K562 (cell line): ENCODE results near the gene MSANTD1. TPM values are rescaled to one million over a fixed set of nuclear protein-coding genes. Genes with fewer than 3 reads are reported as not detected.
A peak's percentile ranks its signal among the peaks of the same experiment; 100 is the strongest.

ENCODE experiments used
- ARID2 ChIP-seq: fragments of 450-650 bp; IDR thresholded peaks from 2 replicates; pipeline ENCODE4 v1.6.1; 2017; ENCODE audit warnings: antibody characterized with exemption, mild to moderate bottlenecking
- ATF1 ChIP-seq, 2 experiments: fragments of 450-650 bp in 1 of 2; IDR thresholded peaks; 2 replicates each; pipeline ENCODE4 v1.6.1; 2016; ENCODE audit warnings: missing compliant biosample characterization in 1 of 2, missing genetic modification characterization in 1 of 2
- BMI1 ChIP-seq: fragments of 150-350 bp; IDR thresholded peaks from 2 replicates; pipeline ENCODE4 v1.6.1; 2014; ENCODE audit warnings: low read length
- CBFA2T2 ChIP-seq: fragments of 450-650 bp; conservative IDR thresholded peaks from 2 replicates; pipeline ENCODE4 v1.6.1; 2017; ENCODE audit warnings: mild to moderate bottlenecking
- CCNT2 ChIP-seq: IDR thresholded peaks from 2 replicates; pipeline ENCODE4 v1.6.1; 2011; ENCODE audit warnings: borderline replicate concordance, low read depth, mild to moderate bottlenecking, moderate library complexity, mixed read lengths, low read length; ENCODE audit not compliant: insufficient read length; ENCODE audit errors: extremely low read depth
- ELF1 ChIP-seq: fragments of 200-800 bp; sonication (Bioruptor generic); IDR thresholded peaks from 2 replicates; pipeline ENCODE4 v1.6.1; 2016; ENCODE audit warnings: missing genetic modification characterization, missing compliant biosample characterization
- ETV1 ChIP-seq: fragments of 450-650 bp; conservative IDR thresholded peaks from 2 replicates; pipeline ENCODE4 v1.6.1; 2016; ENCODE audit warnings: missing genetic modification characterization, control low read depth, low read depth, missing compliant biosample characterization
- FOXM1 ChIP-seq, 2 experiments: fragments of 450-650 bp in 1 of 2; sonication (generic) in 1 of 2; formaldehyde crosslinking in 1 of 2; IDR thresholded peaks; 2 replicates each; pipeline versions ENCODE4 v1.6.1 to v1.9.0; 2017 to 2022; ENCODE audit warnings: low read depth in 2 of 2, mild to moderate bottlenecking in 2 of 2, missing genetic modification reagents in 1 of 2, moderate library complexity in 1 of 2
- KAT2B ChIP-seq: IDR thresholded peaks from one replicate; pipeline ENCODE4 v1.6.1; 2012; ENCODE audit warnings: low read depth, mild to moderate bottlenecking, control low read depth, inconsistent platforms, low read length, moderate library complexity
- KDM1A ChIP-seq, 2 experiments: fragments of 450-650 bp; IDR thresholded peaks; 2 replicates each; pipeline ENCODE4 v1.6.1; 2016; ENCODE audit warnings: mild to moderate bottlenecking in 2 of 2
- KLF13 ChIP-seq: fragments of 450-650 bp; IDR thresholded peaks from 2 replicates; pipeline ENCODE4 v1.6.1; 2016; ENCODE audit warnings: missing genetic modification characterization, low read depth, mild to moderate bottlenecking, missing compliant biosample characterization, moderate library complexity, borderline replicate concordance
- MAFK ChIP-seq: IDR thresholded peaks from 2 replicates; pipeline ENCODE4 v1.6.1; 2011; ENCODE audit warnings: low read length, improper control_type of control experiment
- MCM7 ChIP-seq, 2 experiments: fragments of 450-650 bp; IDR thresholded peaks; 2 replicates each; pipeline ENCODE4 v1.6.1; 2016 to 2018
- MXI1 ChIP-seq: IDR thresholded peaks from 2 replicates; pipeline ENCODE4 v1.6.1; 2011; ENCODE audit warnings: low read depth, mild to moderate bottlenecking, improper control_type of control experiment, low read length
- NCOR1 ChIP-seq: fragments of 450-650 bp; IDR thresholded peaks from 2 replicates; pipeline ENCODE4 v1.6.1; 2016; ENCODE audit warnings: mild to moderate bottlenecking, moderate library complexity
- PTBP1 ChIP-seq: fragments of 200-400 bp; formaldehyde crosslinking; IDR thresholded peaks from 2 replicates; pipeline ENCODE4 v1.6.1; 2017; ENCODE audit warnings: low read depth, low read length
- RBM34 ChIP-seq: fragments of 200-400 bp; formaldehyde crosslinking; IDR thresholded peaks from 2 replicates; pipeline ENCODE4 v1.6.1; 2018; ENCODE audit warnings: low read length, borderline replicate concordance; ENCODE audit not compliant: insufficient read depth
- RNF2 ChIP-seq: sonication (generic); IDR thresholded peaks from 2 replicates; pipeline ENCODE4 v1.6.1; 2016
- SOX6 ChIP-seq: fragments of 450-650 bp; IDR thresholded peaks from 2 replicates; pipeline ENCODE4 v1.6.1; 2014; ENCODE audit warnings: mild to moderate bottlenecking
- TAF7 ChIP-seq: fragments of 450-650 bp; IDR thresholded peaks from 2 replicates; pipeline ENCODE4 v1.6.1; 2016; ENCODE audit warnings: missing genetic modification characterization, missing compliant biosample characterization
- TCF3 ChIP-seq: sonication (generic); formaldehyde crosslinking; IDR thresholded peaks from 2 replicates; pipeline ENCODE4 v1.4.0; 2020; ENCODE audit warnings: mild to moderate bottlenecking, missing genetic modification reagents
- TCFL5 ChIP-seq: fragments of 250-450 bp; sonication (Bioruptor Pico); conservative IDR thresholded peaks from 2 replicates; pipeline ENCODE4 v1.6.1; 2021; ENCODE audit warnings: mild to moderate bottlenecking, moderate library complexity, matching md5 sums
- ZFP36 ChIP-seq: fragments of 150-350 bp; IDR thresholded peaks from 2 replicates; pipeline ENCODE4 v1.6.1; 2018; ENCODE audit warnings: low read length, low read depth; ENCODE audit not compliant: partially characterized antibody
- ZNF134 ChIP-seq: fragments of 250-450 bp; sonication (Bioruptor Pico); conservative IDR thresholded peaks from 2 replicates; pipeline ENCODE4 v1.4.0; 2020
- ZNF324 ChIP-seq: fragments of 250-450 bp; sonication (Bioruptor Pico); IDR thresholded peaks from 2 replicates; pipeline ENCODE4 v1.4.0; 2020; ENCODE audit warnings: mild to moderate bottlenecking
- ZNF707 ChIP-seq: fragments of 250-450 bp; sonication (Bioruptor Pico); conservative IDR thresholded peaks from 2 replicates; pipeline ENCODE4 v1.8.0; 2022; ENCODE audit warnings: inconsistent platforms, mild to moderate bottlenecking, moderate library complexity
- polyA plus RNA-seq, 8 experiments: library from polyadenylated mRNA; depleted of rRNA in 4 of 8; stranded (reverse) in 5 of 8; unstranded in 3 of 8; fragments of >200 nt; fragmentation: Nextera tagmentation in 2 of 8; fragmentation: Illumina TruSeq in 1 of 8; extraction: Ambion mirVana in 2 of 8; extraction: Trizol in 1 of 8; gene quantifications; 2 replicates each; pipeline versions ENCODE4 v1.2.1 to v1.2.3, GENCODE V29; 2011 to 2014; ENCODE audit warnings: inconsistent platforms in 1 of 8, missing spikeins in 1 of 8
- total RNA-seq, 7 experiments: library from RNA; depleted of rRNA in 6 of 7; stranded (reverse); fragments of >200 nt in 6 of 7; fragmentation: Illumina TruSeq in 2 of 7; extraction: Trizol in 2 of 7; gene quantifications; 2 replicates each; pipeline versions ENCODE4 v1.2.1 to v1.2.3, GENCODE V29; 2011 to 2021; ENCODE audit warnings: low replicate concordance in 1 of 7
- TF ChIP-seq, protein P1 (sequence below): fragments of 200-800 bp; sonication (Bioruptor generic); IDR thresholded peaks from 2 replicates; pipeline ENCODE4 v1.6.1; 2017; ENCODE audit warnings: missing genetic modification characterization, missing compliant biosample characterization
- TF ChIP-seq, protein P2 (sequence below): fragments of 250-450 bp; sonication (Bioruptor Pico); IDR thresholded peaks from 2 replicates; pipeline ENCODE4 v1.9.0; 2021; ENCODE audit warnings: mild to moderate bottlenecking, inconsistent platforms

The MSANTD1 gene
- total and polyA plus RNA-seq, 9 of the 15 experiments (the other 6 are each of a cell fraction or from before 2014, with no cell fraction given): 0.04 to 0.09 (median 0.07) TPM; not detected in 6

DNA sequence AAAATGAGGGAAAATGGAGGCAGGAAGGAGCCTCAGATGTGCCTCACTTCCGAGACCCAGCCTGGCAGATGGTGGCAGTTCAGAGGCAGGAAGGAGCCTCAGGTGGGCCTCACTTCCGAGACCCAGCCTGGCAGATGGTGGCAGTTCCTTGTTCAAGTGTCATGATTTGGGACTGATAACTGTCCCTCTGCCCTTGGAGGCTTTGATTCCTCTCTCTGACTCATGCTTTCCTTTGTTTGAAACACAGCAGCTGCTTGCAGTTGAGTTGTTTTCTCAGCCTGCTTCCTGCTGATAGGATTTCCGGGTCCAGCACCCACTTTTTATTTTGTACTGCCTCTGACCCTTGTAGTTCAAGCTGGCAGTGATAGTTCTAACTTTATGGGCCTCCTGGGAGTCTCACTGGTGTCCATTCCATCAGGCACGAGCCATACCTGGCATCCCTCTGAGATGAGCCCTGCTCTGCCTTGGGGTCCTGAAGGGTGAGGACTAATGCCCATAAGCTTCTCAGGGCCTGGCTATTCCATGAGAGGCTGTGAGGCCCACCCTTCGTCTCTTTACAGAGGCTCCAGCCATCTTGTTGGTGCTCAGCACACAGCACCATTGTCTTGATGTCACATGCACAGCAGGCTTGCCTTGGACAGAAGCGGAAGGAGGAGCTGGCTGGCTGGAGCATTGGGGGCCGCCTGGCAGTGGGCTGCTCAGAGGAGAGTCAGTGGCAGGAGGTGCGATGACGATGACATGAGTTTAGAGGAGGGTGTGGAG is 56.8 kb downstream of the MSANTD1 start (continued):
- TF ChIP-seq KAT2B (no peak), KLF13 (no peak), ELF1 (tag) (peak; percentile 37; the same call in 1 of the 2 replicates), CCNT2 (no peak), CBFA2T2 (peak; percentile 90), TCFL5 (CRISPR knock-in tag) (no peak), ZNF707 (CRISPR knock-in tag) (no peak), ZNF134 (no peak), TAF7 (tag) (no peak), NCOR1 (peak; percentile 64), ETV1 (tag) (peak; percentile 74), RBM34 (no peak), ZNF324 (CRISPR knock-in tag) (no peak), MCM7 (IDR thresholded peaks at IDR 0.05) (no peak), KDM1A (IDR thresholded peaks at IDR 0.05) (peak; percentile 94 to 96), BMI1 (no peak), MAFK (no peak), ARID2 (no peak), FOXM1 (IDR thresholded peaks at IDR 0.05; ENCODE audit: low read depth) (no peak), FOXM1 (CRISPR knock-in tag; IDR thresholded peaks at IDR 0.05; ENCODE audit: low read depth) (no peak), ZFP36 (no peak), RNF2 (no peak), ATF1 (CRISPR knock-in tag; IDR thresholded peaks at IDR 0.05) (no peak), ATF1 (tag; IDR thresholded peaks at IDR 0.05) (0 out of 2 replicates have a peak, but pooled peaks have one; percentile 20), MXI1 (no peak), PTBP1 (no peak), TCF3 (CRISPR knock-in tag) (peak; percentile 89), SOX6 (peak; percentile 94)
- TF ChIP-seq, protein P1, sequence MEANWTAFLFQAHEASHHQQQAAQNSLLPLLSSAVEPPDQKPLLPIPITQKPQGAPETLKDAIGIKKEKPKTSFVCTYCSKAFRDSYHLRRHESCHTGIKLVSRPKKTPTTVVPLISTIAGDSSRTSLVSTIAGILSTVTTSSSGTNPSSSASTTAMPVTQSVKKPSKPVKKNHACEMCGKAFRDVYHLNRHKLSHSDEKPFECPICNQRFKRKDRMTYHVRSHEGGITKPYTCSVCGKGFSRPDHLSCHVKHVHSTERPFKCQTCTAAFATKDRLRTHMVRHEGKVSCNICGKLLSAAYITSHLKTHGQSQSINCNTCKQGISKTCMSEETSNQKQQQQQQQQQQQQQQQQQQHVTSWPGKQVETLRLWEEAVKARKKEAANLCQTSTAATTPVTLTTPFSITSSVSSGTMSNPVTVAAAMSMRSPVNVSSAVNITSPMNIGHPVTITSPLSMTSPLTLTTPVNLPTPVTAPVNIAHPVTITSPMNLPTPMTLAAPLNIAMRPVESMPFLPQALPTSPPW: peak; percentile 38; the same call in 1 of the 2 replicates
- TF ChIP-seq, protein P2, sequence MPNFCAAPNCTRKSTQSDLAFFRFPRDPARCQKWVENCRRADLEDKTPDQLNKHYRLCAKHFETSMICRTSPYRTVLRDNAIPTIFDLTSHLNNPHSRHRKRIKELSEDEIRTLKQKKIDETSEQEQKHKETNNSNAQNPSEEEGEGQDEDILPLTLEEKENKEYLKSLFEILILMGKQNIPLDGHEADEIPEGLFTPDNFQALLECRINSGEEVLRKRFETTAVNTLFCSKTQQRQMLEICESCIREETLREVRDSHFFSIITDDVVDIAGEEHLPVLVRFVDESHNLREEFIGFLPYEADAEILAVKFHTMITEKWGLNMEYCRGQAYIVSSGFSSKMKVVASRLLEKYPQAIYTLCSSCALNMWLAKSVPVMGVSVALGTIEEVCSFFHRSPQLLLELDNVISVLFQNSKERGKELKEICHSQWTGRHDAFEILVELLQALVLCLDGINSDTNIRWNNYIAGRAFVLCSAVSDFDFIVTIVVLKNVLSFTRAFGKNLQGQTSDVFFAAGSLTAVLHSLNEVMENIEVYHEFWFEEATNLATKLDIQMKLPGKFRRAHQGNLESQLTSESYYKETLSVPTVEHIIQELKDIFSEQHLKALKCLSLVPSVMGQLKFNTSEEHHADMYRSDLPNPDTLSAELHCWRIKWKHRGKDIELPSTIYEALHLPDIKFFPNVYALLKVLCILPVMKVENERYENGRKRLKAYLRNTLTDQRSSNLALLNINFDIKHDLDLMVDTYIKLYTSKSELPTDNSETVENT (CRISPR knock-in tag): no peak
